Coronary artery (tissue), 2 donors: ENCODE results near the gene EPB41L5.

Experiments used
- DNase-seq: peaks from one replicate; pipeline ENCODE4 v3.0.0-alpha.2; 2017; ENCODE audit warnings: low spot score
- H3K27ac ChIP-seq, 2 donors: fragments of 200-600 bp; sonication (generic); one replicate each; pipeline ENCODE4 v1.5.1; 2016 to 2019
- H3K4me3 ChIP-seq: fragments of 200-600 bp; sonication (generic); 2 replicates; pipeline ENCODE4 v1.5.1; 2016; ENCODE audit warnings: mild to moderate bottlenecking, moderate library complexity
- CTCF ChIP-seq: fragments of 200-600 bp; sonication (generic); IDR thresholded peaks from one replicate; pipeline ENCODE4 v1.5.1; 2019; ENCODE audit warnings: antibody characterized with exemption

EPB41L5 gene

GRCh38 chr2:120004254-120004653 is 8.6 kb upstream of the EPB41L5 start:
- TF ChIP-seq CTCF: no peak
- Histone ChIP-seq H3K4me3 (no peak overlapping the region), H3K27ac (no peak overlapping the region)
- no peak for DNase-seq

- Histone ChIP-seq H3K27ac (no peak overlapping the region), H3K4me3 (no peak overlapping the region)
- no peak for DNase-seq
- no peak for TF ChIP-seq CTCF
Observed at GRCh38 chr2:120005834-120006521, 6.9 kb upstream of the EPB41L5 start.

- TF ChIP-seq CTCF: no peak
- Histone ChIP-seq H3K4me3 (no peak overlapping the region), H3K27ac (no peak overlapping the region)
- no peak for DNase-seq
Observed at GRCh38 chr2:120007851-120008250, 5.0 kb upstream of the EPB41L5 start.

GRCh38 chr2:120012363-120012762 is 514 bp upstream of the EPB41L5 start:
- no peak for DNase-seq
- no peak for TF ChIP-seq CTCF
- H3K27ac ChIP-seq: peak overlapping the region in 1 of 2 donors; percentile 86
- H3K4me3 ChIP-seq: peak overlapping the region; percentile 95

- H3K4me3 ChIP-seq: peak overlapping the region; percentile 95
- H3K27ac ChIP-seq: peak overlapping the region; percentile 86 to 88
- DNase-seq: no peak
- TF ChIP-seq CTCF: no peak
Observed at GRCh38 chr2:120013597-120014223, 833 bp downstream of the EPB41L5 start.

- no peak for DNase-seq
- Histone ChIP-seq H3K27ac (peak overlapping the region in 1 of 2 donors; percentile 86), H3K4me3 (peak overlapping the region; percentile 95)
- no peak for TF ChIP-seq CTCF
Observed at GRCh38 chr2:120014226-120014980, 1.5 kb downstream of the EPB41L5 start.
